GM18505 (cell line): Measurements from ENCODE around the gene CPAMD8.

Source experiments
- ATAC-seq: cut with Tn5 transposase; IDR thresholded peaks from one replicate; pipeline ENCODE4 v1.9.1; 2021; ENCODE audit not compliant: unreplicated experiment
- POLR2A ChIP-seq: IDR thresholded peaks from 4 replicates; pipeline ENCODE4 v1.6.1; 2011; ENCODE audit warnings: borderline replicate concordance; ENCODE audit not compliant: insufficient read depth, insufficient read length; ENCODE audit errors: extremely low read depth

Gene CPAMD8

GRCh38 chr19:16896146-16897028, 130.2 kb downstream of the CPAMD8 start:
- no peak for TF ChIP-seq POLR2A
- peak; percentile 26 for ATAC-seq

DNA sequence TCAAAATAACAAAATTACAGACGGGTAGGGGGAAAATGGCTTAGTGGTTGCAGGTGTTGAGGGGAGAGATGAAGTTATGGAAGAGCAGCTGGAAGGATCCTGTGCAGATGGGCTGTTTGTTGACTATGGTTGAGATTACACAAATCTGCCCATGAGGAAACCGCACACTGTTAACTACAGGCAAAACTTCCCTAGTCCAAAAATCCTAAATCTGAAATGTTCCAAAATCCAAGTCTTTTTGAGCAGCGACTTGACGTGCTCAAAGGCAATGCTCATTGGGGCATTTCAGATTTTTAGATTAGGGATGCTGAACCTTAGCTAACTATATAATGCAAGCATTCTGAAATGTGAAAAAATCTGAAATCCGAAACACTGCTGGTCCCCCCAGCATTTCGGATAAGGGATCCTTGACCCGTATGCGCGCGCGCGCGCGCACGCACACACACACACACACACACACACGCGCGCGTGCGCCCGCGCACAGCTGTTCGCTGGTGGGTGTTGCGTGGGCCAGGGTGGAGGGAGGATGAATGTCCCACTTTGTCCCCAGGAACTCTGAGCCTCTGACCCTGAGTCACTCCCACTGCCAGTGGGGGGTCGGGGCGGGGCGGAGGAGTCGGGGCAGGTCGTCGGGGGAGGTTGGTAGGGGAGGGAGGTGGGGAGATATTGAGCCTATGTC, 131.0 kb downstream of the CPAMD8 start:
- ATAC-seq, result no peak
- TF ChIP-seq POLR2A, result no peak

DNA sequence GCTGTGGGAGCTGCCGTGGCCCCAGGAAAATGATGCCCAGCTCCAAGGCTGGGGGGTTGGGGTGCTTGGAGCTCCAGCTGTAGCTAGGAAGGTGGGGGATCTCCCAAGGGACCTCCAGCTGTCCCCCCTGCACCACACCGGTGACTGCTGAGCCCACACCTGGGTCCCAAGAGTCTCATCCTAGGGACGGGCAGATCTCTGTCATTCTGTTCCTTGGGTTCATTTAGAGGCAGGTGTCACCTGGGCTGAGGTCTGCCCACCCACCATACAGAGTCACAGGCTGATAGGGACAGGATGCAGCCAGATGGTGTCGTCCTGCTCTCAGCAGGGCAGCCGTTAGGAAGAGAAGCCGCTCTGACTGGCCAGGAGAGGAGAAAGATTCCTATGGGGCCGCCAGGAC, 132.5 kb downstream of the CPAMD8 start:
- no peak for TF ChIP-seq POLR2A
- ATAC-seq, result no peak

DNA sequence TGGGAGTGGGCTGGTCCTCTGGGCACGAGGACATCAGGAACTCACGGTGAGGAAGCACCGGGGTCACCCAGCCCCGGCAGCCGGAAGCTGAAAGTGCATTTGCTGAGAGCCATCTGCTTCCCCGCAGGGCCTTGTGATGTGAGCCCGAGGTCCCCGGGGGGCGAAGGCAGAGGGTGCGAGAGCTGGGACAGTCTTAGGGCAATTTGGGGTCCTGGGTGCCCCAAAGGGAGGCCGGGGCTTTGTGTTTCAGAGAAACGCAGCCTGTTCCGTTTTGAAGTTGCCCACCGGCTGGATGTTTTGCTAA, 133.0 kb downstream of the CPAMD8 start:
- TF ChIP-seq POLR2A, result peak; percentile 35
- ATAC-seq, result no peak

- no peak for ATAC-seq
- TF ChIP-seq POLR2A, result no peak
Observed at GRCh38 chr19:16892868-16893685, 133.5 kb downstream of the CPAMD8 start.

- no peak for ATAC-seq
- TF ChIP-seq POLR2A, result no peak
Observed at GRCh38 chr19:16892436-16892835, 134.2 kb downstream of the CPAMD8 start.

- no peak for TF ChIP-seq POLR2A
Observed at GRCh38 chr19:16891696-16892382, 134.8 kb downstream of the CPAMD8 start.

GRCh38 chr19:16890461-16891184, 136.0 kb downstream of the CPAMD8 start:
- no peak for ATAC-seq
- TF ChIP-seq POLR2A, result no peak

More at GRCh38 chr19:16891696-16892382, 134.8 kb downstream of the CPAMD8 start:
- no peak for ATAC-seq

- no peak for ATAC-seq
- no peak for TF ChIP-seq POLR2A
Observed at GRCh38 chr19:16889883-16890460, 136.6 kb downstream of the CPAMD8 start.

DNA sequence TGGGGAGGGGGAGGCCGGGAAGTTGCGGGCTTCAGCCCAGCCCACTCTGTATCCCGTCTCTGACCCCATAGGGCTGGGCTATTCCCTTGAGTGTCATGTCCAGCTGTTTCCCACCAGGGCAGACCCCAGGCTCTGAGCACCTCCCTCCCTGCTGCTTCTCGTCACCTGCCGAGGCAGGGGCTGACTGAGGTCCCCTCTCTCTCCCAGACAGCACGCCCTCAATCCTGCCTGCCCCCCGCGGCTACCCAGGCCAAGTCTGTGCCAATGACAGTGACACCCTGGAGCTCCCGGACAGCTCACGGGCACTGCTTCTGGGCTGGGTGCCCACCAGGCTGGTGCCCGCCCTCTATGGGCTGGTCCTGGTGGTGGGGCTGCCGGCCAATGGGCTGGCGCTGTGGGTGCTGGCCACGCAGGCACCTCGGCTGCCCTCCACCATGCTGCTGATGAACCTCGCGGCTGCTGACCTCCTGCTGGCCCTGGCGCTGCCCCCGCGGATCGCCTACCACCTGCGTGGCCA, 137.2 kb downstream of the CPAMD8 start:
- TF ChIP-seq POLR2A, result no peak
- no peak for ATAC-seq

- ATAC-seq, result no peak
- peak; percentile 27 for TF ChIP-seq POLR2A
Observed at GRCh38 chr19:16888629-16889365, 137.8 kb downstream of the CPAMD8 start, which contains the start of gene F2RL3. TSS of gene F2RL3 (plus strand) at chr19:16888999. CDS start at chr19:16889190, 191 bp downstream.
